T-helper 1 cell treated with Interleukin-12 subunit alpha and Interleukin-12 subunit beta and Interleukin-4 antibody, amounts not matched to agents 30 ng/mL and 1 ng/mL, for 36 hours (primary cell): ENCODE data around the gene OR2T29. TPM values are rescaled to one million over a fixed set of nuclear protein-coding genes. Genes with fewer than 3 reads are reported as not detected.
"Not testable (repeated sequence)": the region's sequence is repeated elsewhere in the genome, so short reads cannot be mapped to it uniquely, and the experiment has no call there.

Experiments
- intact Hi-C: fragments of 100-400 bp; cut with micrococcal nuclease; formaldehyde crosslinking; loops from one replicate; pipeline ENCODE4 v1.15.1; 2024
- total RNA-seq: library from RNA; stranded (reverse); gene quantifications from 2 replicates; pipeline ENCODE4 v1.2.3, GENCODE V29; 2022

Gene OR2T29
- total RNA-seq, 1 donor from 2014 or later, result not detected

DNA sequence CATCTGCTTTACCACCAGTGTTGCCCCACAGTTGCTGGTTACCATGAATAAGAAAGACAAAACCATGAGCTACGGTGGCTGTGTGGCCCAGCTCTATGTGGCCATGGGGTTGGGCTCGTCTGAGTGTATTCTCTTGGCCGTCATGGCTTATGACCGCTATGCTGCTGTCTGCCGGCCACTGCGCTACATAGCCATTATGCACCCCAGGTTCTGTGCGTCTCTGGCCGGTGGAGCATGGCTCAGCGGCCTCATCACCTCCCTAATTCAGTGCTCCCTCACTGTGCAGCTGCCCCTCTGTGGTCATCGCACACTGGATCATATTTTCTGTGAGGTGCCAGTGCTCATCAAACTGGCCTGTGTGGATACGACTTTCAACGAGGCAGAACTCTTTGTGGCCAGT lies 40.7 kb downstream of the OR2T29 start:
- intact Hi-C loops, result no loop called here

- intact Hi-C loops, result not testable (repeated sequence)
These were observed 52.4 kb downstream of the OR2T29 start for GRCh38 chr1:248510217-248510616.

- intact Hi-C loops, result not testable (repeated sequence)
These were observed 54.8 kb downstream of the OR2T29 start, which contains the start of gene OR2G6 for GRCh38 chr1:248507773-248508172. Gene OR2G6, plus strand, starts transcription at chr1:248508073. Its CDS starts 13,574 bp downstream, at chr1:248521647.

Other genes starting within 250 kb of the OR2T29 start
- gene OR2M7, start 238.2 kb downstream of the OR2T29 start, total RNA-seq, result not detected in 2 replicates
- not detected in 2 replicates for gene OR14C36, start 214.0 kb downstream of the OR2T29 start, total RNA-seq
- not detected in 2 replicates for gene OR2T4, start 201.1 kb downstream of the OR2T29 start, total RNA-seq
- gene OR2T6, start 187.0 kb downstream of the OR2T29 start, total RNA-seq, result not detected in 2 replicates
- not detected in 2 replicates for gene OR2T1, start 159.7 kb downstream of the OR2T29 start, total RNA-seq
- not detected in 2 replicates for gene OR2T2, start 117.1 kb downstream of the OR2T29 start, total RNA-seq
- not detected in 2 replicates for gene OR2T3, start 89.4 kb downstream of the OR2T29 start, total RNA-seq
- not detected in 2 replicates for gene OR2T5, start 74.2 kb downstream of the OR2T29 start, total RNA-seq
- gene OR2G6, start 54.7 kb downstream of the OR2T29 start, total RNA-seq, result not detected in 2 replicates
- not detected in 2 replicates for gene OR2T34, start 12.0 kb upstream of the OR2T29 start, total RNA-seq
- not detected in 2 replicates for gene OR2T10, start 34.9 kb upstream of the OR2T29 start, total RNA-seq
- not detected in 2 replicates for gene OR2T11, start 72.3 kb upstream of the OR2T29 start, total RNA-seq
- not detected in 2 replicates for gene OR2T35, start 82.5 kb upstream of the OR2T29 start, total RNA-seq
- not detected in 2 replicates for gene OR2T27, start 92.8 kb upstream of the OR2T29 start, total RNA-seq
- not detected in 2 replicates for gene OR14I1, start 140.0 kb upstream of the OR2T29 start, total RNA-seq
- not detected in 2 replicates for gene LYPD8, start 193.0 kb upstream of the OR2T29 start, total RNA-seq